Keratinocyte (primary cell): ENCODE data around the gene DGKD. TPM values are rescaled to one million over a fixed set of nuclear protein-coding genes. Genes with fewer than 3 reads are reported as not detected.

Experiments
- DNase-seq: peaks from one replicate; pipeline ENCODE4 v3.0.0-alpha.2; 2011; ENCODE audit warnings: low read depth, missing footprints, low spot score
- FAIRE-seq: peaks from 2 replicates; lab custom pipeline; 2011; peaks lifted over from hg19 to GRCh38; lab: Jason Lieb, UNC
- H2AFZ ChIP-seq: 2 replicates; pipeline ENCODE4 v1.6.0; 2012; ENCODE audit warnings: low read length, control low read depth, inconsistent platforms; ENCODE audit not compliant: control insufficient read depth
- H3K27ac ChIP-seq: 2 replicates; pipeline ENCODE4 v1.5.1; 2011; ENCODE audit warnings: low read length; ENCODE audit not compliant: control insufficient read depth, insufficient read depth
- H3K27me3 ChIP-seq: 3 replicates; pipeline ENCODE4 v1.6.0; 2011; ENCODE audit warnings: low read length; ENCODE audit not compliant: control insufficient read depth, insufficient read depth; ENCODE audit errors: extremely low read depth
- H3K36me3 ChIP-seq, 2 experiments: 2 replicates in 1 of 2; 3 replicates in 1 of 2; pipeline ENCODE4 v1.5.1; 2011; ENCODE audit warnings: low read length in 2 of 2, mild to moderate bottlenecking in 1 of 2; ENCODE audit not compliant: control insufficient read depth in 2 of 2, insufficient read depth in 2 of 2; ENCODE audit errors: extremely low read depth in 1 of 2
- H3K4me1 ChIP-seq: 3 replicates; pipeline ENCODE4 v1.5.1; 2011; ENCODE audit warnings: low read length; ENCODE audit not compliant: control insufficient read depth, insufficient read depth; ENCODE audit errors: extremely low read depth
- H3K4me2 ChIP-seq: 3 replicates; pipeline ENCODE4 v1.6.0; 2011; ENCODE audit warnings: low read depth, low read length; ENCODE audit not compliant: control insufficient read depth, insufficient read depth; ENCODE audit errors: extremely low read depth
- H3K4me3 ChIP-seq, 3 experiments: fragments of 200-600 bp in 1 of 3; sonication (generic) in 1 of 3; 2 replicates in 2 of 3; 3 replicates in 1 of 3; pipeline ENCODE4 v1.5.1; 2011 to 2016; ENCODE audit warnings: low read length in 3 of 3, mild to moderate bottlenecking in 3 of 3, control low read depth in 2 of 3, inconsistent platforms in 1 of 3, low read depth in 1 of 3, mixed read lengths in 1 of 3, mixed run types in 1 of 3, moderate library complexity in 1 of 3; ENCODE audit not compliant: control insufficient read depth in 2 of 3, insufficient read depth in 2 of 3; ENCODE audit errors: extremely low read depth in 1 of 3
- H3K79me2 ChIP-seq: 2 replicates; pipeline ENCODE4 v1.6.0; 2012; ENCODE audit warnings: low read length; ENCODE audit not compliant: control insufficient read depth, insufficient read depth
- H3K9ac ChIP-seq: 3 replicates; pipeline ENCODE4 v1.6.0; 2011; ENCODE audit warnings: low read length; ENCODE audit not compliant: control insufficient read depth, insufficient read depth; ENCODE audit errors: extremely low read depth
- H3K9me1 ChIP-seq: 3 replicates; pipeline ENCODE4 v1.6.0; 2011; ENCODE audit warnings: low read length; ENCODE audit not compliant: control insufficient read depth, insufficient read depth; ENCODE audit errors: extremely low read depth
- H3K9me3 ChIP-seq: 2 replicates; pipeline ENCODE4 v1.5.1; 2012; ENCODE audit warnings: low read depth, low read length; ENCODE audit not compliant: control insufficient read depth
- H4K20me1 ChIP-seq: 3 replicates; pipeline ENCODE4 v1.6.0; 2011; ENCODE audit warnings: low read length; ENCODE audit not compliant: control insufficient read depth, insufficient read depth; ENCODE audit errors: extremely low read depth
- CTCF ChIP-seq, 3 experiments: IDR thresholded peaks in 1 of 3; conservative IDR thresholded peaks in 1 of 3; optimal IDR thresholded peaks in 1 of 3; 2 replicates in 2 of 3; 3 replicates in 1 of 3; pipeline versions ENCODE3 to v1.5.1; 2011; ENCODE audit warnings: low read length in 3 of 3, mild to moderate bottlenecking in 3 of 3, moderate library complexity in 2 of 3, control low read depth in 1 of 3, inconsistent platforms in 1 of 3; ENCODE audit not compliant: insufficient read depth in 2 of 3; ENCODE audit errors: extremely low read depth in 1 of 3
- EZH2 ChIP-seq: IDR thresholded peaks from one replicate; pipeline ENCODE4 v1.6.1; 2012; ENCODE audit warnings: inconsistent platforms, mild to moderate bottlenecking, low read length, moderate library complexity
- dilution Hi-C: fragments of 300-500 bp; cut with MboI; formaldehyde crosslinking; loops from one replicate; pipeline ENCODE4 v1.7.0; 2020; ENCODE audit warnings: low sequenced_read_pairs; ENCODE audit not compliant: extremely low pct_ligation_motif_present
- polyA plus RNA-seq, 5 experiments: library from polyadenylated mRNA; depleted of rRNA in 3 of 5; stranded (reverse) in 3 of 5; stranded (forward) in 1 of 5; unstranded in 1 of 5; fragments of >200 nt; gene quantifications; 1 replicate in 1 of 5; 2 replicates in 3 of 5; 3 replicates in 1 of 5; pipeline versions ENCODE4 v1.2.1 to v1.2.3, GENCODE V29; 2011 to 2012; ENCODE audit warnings: missing spikeins in 2 of 5, low read depth in 1 of 5, low replicate concordance in 1 of 5

Gene DGKD
- polyA plus RNA-seq, 1 donor (not counting 4 experiments of a cell fraction or from before 2014, with no cell fraction given): 6.1 TPM

GRCh38 chr2:233375490-233376314 is 21.4 kb downstream of the DGKD start:
- Histone ChIP-seq H3K79me2 (no peaks in the 10 kb centered on the region), H3K4me1 (no peaks in the 10 kb centered on the region), H3K9me3 (no peaks in the 10 kb centered on the region), H3K27me3 (no peaks in the 10 kb centered on the region), H3K4me3 (no peak overlapping the region), H3K36me3 (peaks cover 0 to 2% of the 10 kb centered on the region in 2 experiments), H3K9ac (no peak overlapping the region), H4K20me1 (no peaks in the 10 kb centered on the region), H3K4me2 (no peak overlapping the region), H3K9me1 (no peaks in the 10 kb centered on the region), H2AFZ (no peak overlapping the region), H3K27ac (no peak overlapping the region)
- dilution Hi-C loops: no loop called here
- TF ChIP-seq CTCF (optimal IDR thresholded peaks at IDR 0.05 in 1 of 3, IDR thresholded peaks at IDR 0.05 in 1 of 3, conservative IDR thresholded peaks at IDR 0.05 in 1 of 3; ENCODE audit: extremely low read depth in 1 of 3, insufficient read depth in 2 of 3, low read length in 3 of 3) (no peak), EZH2 (no peak)
- DNase-seq: no peak
- no peak for FAIRE-seq

GRCh38 chr2:233379034-233379433 is 24.7 kb downstream of the DGKD start:
- Histone ChIP-seq H3K4me2 (no peak overlapping the region), H3K27ac (no peak overlapping the region), H3K27me3 (no peaks in the 10 kb centered on the region), H3K9me3 (no peaks in the 10 kb centered on the region), H3K36me3 (peaks cover 0 to 2% of the 10 kb centered on the region in 2 experiments), H3K79me2 (no peaks in the 10 kb centered on the region), H3K9me1 (no peaks in the 10 kb centered on the region), H3K4me3 (no peak overlapping the region), H4K20me1 (no peaks in the 10 kb centered on the region), H3K4me1 (no peaks in the 10 kb centered on the region), H3K9ac (no peak overlapping the region), H2AFZ (no peak overlapping the region)
- DNase-seq (no peak), FAIRE-seq (no peak)
- dilution Hi-C loops: no loop called here
- TF ChIP-seq EZH2: no peak
- no peak for TF ChIP-seq CTCF (optimal IDR thresholded peaks at IDR 0.05 in 1 of 3, IDR thresholded peaks at IDR 0.05 in 1 of 3, conservative IDR thresholded peaks at IDR 0.05 in 1 of 3; ENCODE audit: extremely low read depth in 1 of 3, insufficient read depth in 2 of 3, low read length in 3 of 3)
